ENCODE measurements around the gene CLMP. TPM values are rescaled to one million over a fixed set of nuclear protein-coding genes. Genes with fewer than 3 reads are reported as not detected.

Gene CLMP
- total and polyA plus RNA-seq, 4 donors = 5.2 to 22.9 (median 12.3) TPM

- 51 to 77% methylated on average over 4 of the region's 4 CpGs for WGBS, 2 donors
- TF ChIP-seq CTCF (IDR thresholded peaks at IDR 0.05; ENCODE audit: control extremely low read depth, extremely low read depth) = no peak
- Histone ChIP-seq H3K4me1 (ENCODE audit: control insufficient read depth in 5 of 5, insufficient read depth in 5 of 5, low read length in 5 of 5) (peaks cover 0 to 6% (median 0%) of the 10 kb centered on the region in 5 donors), H3K27ac (ENCODE audit: low read depth in 1 of 2, low read length in 1 of 2) (no peak overlapping the region), H3K4me3 (no peak overlapping the region), H3K36me3 (ENCODE audit: control insufficient read depth in 4 of 4, insufficient read depth in 4 of 4, low read length in 4 of 4) (peaks cover 0 to 8% (median 4%) of the 10 kb centered on the region in 4 donors), H3K27me3 (ENCODE audit: control insufficient read depth in 3 of 3, insufficient read depth in 3 of 3, low read length in 2 of 3) (no peaks in the 10 kb centered on the region), H3K9me3 (ENCODE audit: control insufficient read depth in 4 of 4, insufficient read depth in 3 of 4, low read length in 3 of 4) (peaks cover 0 to 5% (median 0%) of the 10 kb centered on the region in 4 donors), H3K9ac (ENCODE audit: insufficient read depth in 1 of 2, low read length in 2 of 2) (no peak overlapping the region)
- ATAC-seq (ENCODE audit: insufficient read depth, low FRiP score) = no peak
- no peak for DNase-seq
Measured at GRCh38 chr11:123082977-123083376, 112.1 kb downstream of the CLMP start.

GRCh38 chr11:123080015-123080414, 115.0 kb downstream of the CLMP start:
- Histone ChIP-seq H3K4me1 (ENCODE audit: control insufficient read depth in 5 of 5, insufficient read depth in 5 of 5, low read length in 5 of 5) (peaks cover 0 to 6% (median 0%) of the 10 kb centered on the region in 5 donors), H3K36me3 (ENCODE audit: control insufficient read depth in 4 of 4, insufficient read depth in 4 of 4, low read length in 4 of 4) (peaks cover 0 to 8% (median 4%) of the 10 kb centered on the region in 4 donors), H3K27me3 (ENCODE audit: control insufficient read depth in 3 of 3, insufficient read depth in 3 of 3, low read length in 2 of 3) (no peaks in the 10 kb centered on the region), H3K9me3 (ENCODE audit: control insufficient read depth in 4 of 4, insufficient read depth in 3 of 4, low read length in 3 of 4) (peaks cover 0 to 5% (median 0%) of the 10 kb centered on the region in 4 donors), H3K9ac (ENCODE audit: insufficient read depth in 1 of 2, low read length in 2 of 2) (no peak overlapping the region), H3K4me3 (no peak overlapping the region), H3K27ac (ENCODE audit: low read depth in 1 of 2, low read length in 1 of 2) (no peak overlapping the region)
- 100% methylated on average over 1 of the region's 1 CpG for WGBS, 2 donors
- DNase-seq = no peak
- TF ChIP-seq CTCF (IDR thresholded peaks at IDR 0.05; ENCODE audit: control extremely low read depth, extremely low read depth) = no peak
- no peak for ATAC-seq (ENCODE audit: insufficient read depth, low FRiP score)

GRCh38 chr11:123076484-123076883, 118.6 kb downstream of the CLMP start:
- H3K9ac ChIP-seq (ENCODE audit: insufficient read depth in 1 of 2, low read length in 2 of 2) = no peak overlapping the region
- no peak overlapping the region for H3K4me3 ChIP-seq
- WGBS, 2 donors = 94 to 97% methylated on average over 2 of the region's 2 CpGs
- no peaks in the 10 kb centered on the region for H3K4me1 ChIP-seq (ENCODE audit: control insufficient read depth in 5 of 5, insufficient read depth in 5 of 5, low read length in 5 of 5)
- no peaks in the 10 kb centered on the region for H3K9me3 ChIP-seq (ENCODE audit: control insufficient read depth in 4 of 4, insufficient read depth in 3 of 4, low read length in 3 of 4)
- DNase-seq (no peak), ATAC-seq (ENCODE audit: insufficient read depth, low FRiP score) (no peak)
- TF ChIP-seq CTCF (IDR thresholded peaks at IDR 0.05; ENCODE audit: control extremely low read depth, extremely low read depth) = no peak
- H3K27me3 ChIP-seq (ENCODE audit: control insufficient read depth in 3 of 3, insufficient read depth in 3 of 3, low read length in 2 of 3) = no peaks in the 10 kb centered on the region
- peaks cover 0 to 6% (median 3%) of the 10 kb centered on the region in 4 donors for H3K36me3 ChIP-seq (ENCODE audit: control insufficient read depth in 4 of 4, insufficient read depth in 4 of 4, low read length in 4 of 4)
- no peak overlapping the region for H3K27ac ChIP-seq (ENCODE audit: low read depth in 1 of 2, low read length in 1 of 2)
